ENCODE results near the gene FAM222A.

- no peak for TF ChIP-seq PBX3 (IDR thresholded peaks at IDR 0.05)
- no peak for TF ChIP-seq ZFP36 (IDR thresholded peaks at IDR 0.05; ENCODE audit: borderline replicate concordance, partially characterized antibody)
- no peak for TF ChIP-seq CTCF (IDR thresholded peaks at IDR 0.05)
These were observed 81.4 kb downstream of the FAM222A start for GRCh38 chr12:109795023-109795422.

Data from A549 (cell line).